Stomach (tissue), 9 donors: ENCODE results near the gene ZFAND6. TPM values are rescaled to one million over a fixed set of nuclear protein-coding genes. Genes with fewer than 3 reads are reported as not detected.

ENCODE experiments used
- DNase-seq, 2 donors: peaks; one replicate each; pipeline versions ENCODE4 v3.0.0 to v3.0.0-alpha.2; 2013 to 2019
- H3K27ac ChIP-seq, 5 donors: fragments of 200-600 bp in 4 of 5; sonication (generic) in 4 of 5; one replicate each; pipeline ENCODE4 v1.5.1; 2013 to 2019; ENCODE audit warnings: mild to moderate bottlenecking in 1 of 5, moderate library complexity in 1 of 5
- H3K27me3 ChIP-seq, 3 donors: fragments of 200-600 bp; sonication (generic); one replicate each; pipeline ENCODE4 v1.5.1; 2017 to 2019; ENCODE audit warnings: mixed run types in 1 of 3
- H3K36me3 ChIP-seq, 4 donors: fragments of 200-600 bp; sonication (generic); 1 replicate in 3 of 4; 2 replicates in 1 of 4; pipeline ENCODE4 v1.5.1; 2016 to 2019
- H3K4me1 ChIP-seq, 4 donors: fragments of 200-600 bp; sonication (generic); one replicate each; pipeline ENCODE4 v1.5.1; 2016 to 2019
- H3K4me3 ChIP-seq, 4 donors: fragments of 200-600 bp; sonication (generic) in 3 of 4; one replicate each; pipeline ENCODE4 v1.5.1; 2016 to 2019; ENCODE audit warnings: mild to moderate bottlenecking in 1 of 4
- H3K9me3 ChIP-seq, 4 donors: fragments of 200-600 bp; sonication (generic); one replicate each; pipeline ENCODE4 v1.5.1; 2016 to 2019
- CTCF ChIP-seq, 7 experiments: fragments of 450-650 bp in 4 of 7; fragments of 200-600 bp in 3 of 7; sonication (generic) in 3 of 7; IDR thresholded peaks; one replicate each; pipeline ENCODE4 v1.5.1; 2016 to 2019; ENCODE audit warnings: antibody characterized with exemption in 7 of 7, control low read depth in 2 of 7, mild to moderate bottlenecking in 1 of 7
- EP300 ChIP-seq: sonication (generic); formaldehyde crosslinking; IDR thresholded peaks from one replicate; pipeline ENCODE4 v1.6.1; 2017; ENCODE audit warnings: antibody characterized with exemption
- POLR2A ChIP-seq, 4 donors: fragments of 450-650 bp; IDR thresholded peaks; one replicate each; pipeline ENCODE4 v1.6.1; 2016; ENCODE audit warnings: antibody characterized with exemption in 4 of 4, control low read depth in 2 of 4, mild to moderate bottlenecking in 1 of 4, moderate library complexity in 1 of 4
- POLR2AphosphoS5 ChIP-seq, 3 donors: sonication (generic); formaldehyde crosslinking; IDR thresholded peaks; one replicate each; pipeline ENCODE4 v1.6.1; 2016; ENCODE audit warnings: antibody characterized with exemption in 3 of 3
- WGBS, 5 donors: extraction: QIAGEN DNeasy Blood & Tissue Kit in 3 of 5; methylation state at CpG; one replicate each; pipeline versions ENCODE4 v1.1.5 to v1.1.7; 2013 to 2018; 5-methylcytosine and 5-hydroxymethylcytosine counted together
- intact Hi-C: fragments of 100-400 bp; cut with DNase I; formaldehyde crosslinking; loops from one replicate; pipeline ENCODE4 v1.15.1; 2023; ENCODE audit warnings: low total_unique reads
- polyA plus RNA-seq, 3 donors: library from polyadenylated mRNA; stranded (reverse); fragments of 200-250 nt; gene quantifications; one replicate each; pipeline ENCODE4 v1.2.3, GENCODE V29; 2013
- total RNA-seq, 5 donors: library from RNA; depleted of rRNA; stranded (reverse); fragments of >200 nt; gene quantifications; one replicate each; pipeline versions ENCODE4 v1.1.0 to v1.2.3, GENCODE V29; 2014 to 2016
- donor health status: healthy with polysubstance abuse.
- donor health status: Bipolar disorder and iron deficiency.
- donor health status: healthy.

The ZFAND6 gene
- total and polyA plus RNA-seq, 8 donors = 12.2 to 271 (median 66.4) TPM

DNA sequence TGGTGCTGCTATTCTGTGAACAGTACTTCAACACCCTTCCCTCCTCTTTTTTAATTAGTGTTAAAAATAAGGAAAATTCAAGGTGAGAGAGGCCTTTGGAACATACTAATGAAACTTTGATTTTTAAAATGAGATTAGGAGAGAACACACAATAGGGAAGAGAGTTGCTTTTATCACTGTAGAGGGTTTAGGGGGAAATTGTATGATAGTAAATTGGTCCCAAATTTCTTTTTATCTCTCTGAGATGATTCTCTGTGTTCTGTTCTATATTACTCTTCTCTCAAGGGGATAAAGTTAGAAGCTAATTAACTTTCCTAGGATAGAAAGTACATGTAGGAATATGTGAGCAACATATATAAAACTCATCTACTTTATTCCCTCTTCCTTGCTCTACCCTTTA lies 40.8 kb downstream of the ZFAND6 start:
- H3K4me3 ChIP-seq = no peak overlapping the region
- no peak for DNase-seq
- H3K27ac ChIP-seq = no peak overlapping the region
- H3K36me3 ChIP-seq = peaks cover 0 to 6% (median 0%) of the 10 kb centered on the region in 4 donors
- no peaks in the 10 kb centered on the region for H3K27me3 ChIP-seq
- intact Hi-C loops = no loop called here
- H3K4me1 ChIP-seq = peaks cover 0 to 45% (median 25%) of the 10 kb centered on the region in 4 donors
- H3K9me3 ChIP-seq = no peaks in the 10 kb centered on the region
- TF ChIP-seq CTCF (IDR thresholded peaks at IDR 0.05) (no peak), EP300 (no peak), POLR2A (IDR thresholded peaks at IDR 0.05) (no peak), POLR2AphosphoS5 (IDR thresholded peaks at IDR 0.05) (no peak)

- 69 to 86% (median 84%) methylated on average over 3 of the region's 3 CpGs for WGBS, 5 donors
- H3K36me3 ChIP-seq = peaks cover 0 to 6% (median 0%) of the 10 kb centered on the region in 4 donors
- intact Hi-C loops = no loop called here
- no peak overlapping the region for H3K4me3 ChIP-seq
- H3K4me1 ChIP-seq = peaks cover 0 to 34% (median 16%) of the 10 kb centered on the region in 4 donors
- no peak overlapping the region for H3K27ac ChIP-seq
- H3K9me3 ChIP-seq = no peaks in the 10 kb centered on the region
- no peak for DNase-seq
- no peak for TF ChIP-seq POLR2AphosphoS5 (IDR thresholded peaks at IDR 0.05)
- TF ChIP-seq CTCF (IDR thresholded peaks at IDR 0.05) = no peak
- no peak for TF ChIP-seq POLR2A (IDR thresholded peaks at IDR 0.05)
- no peak for TF ChIP-seq EP300
- H3K27me3 ChIP-seq = no peaks in the 10 kb centered on the region
Observed at GRCh38 chr15:80105193-80105592, 45.7 kb downstream of the ZFAND6 start.

GRCh38 chr15:80105595-80105994 lies 46.1 kb downstream of the ZFAND6 start:
- no peak for DNase-seq
- Histone ChIP-seq H3K4me3 (no peak overlapping the region), H3K4me1 (peaks cover 0 to 34% (median 16%) of the 10 kb centered on the region in 4 donors), H3K36me3 (peaks cover 0 to 6% (median 0%) of the 10 kb centered on the region in 4 donors), H3K27ac (peak overlapping the region in 1 of 5 donors; percentile 4), H3K9me3 (no peaks in the 10 kb centered on the region), H3K27me3 (no peaks in the 10 kb centered on the region)
- TF ChIP-seq POLR2AphosphoS5 (IDR thresholded peaks at IDR 0.05) (no peak), EP300 (no peak), POLR2A (IDR thresholded peaks at IDR 0.05) (no peak), CTCF (IDR thresholded peaks at IDR 0.05) (no peak)
- WGBS, 5 donors = 41 to 64% (median 49%) methylated on average over 1 of the region's 1 CpG
- intact Hi-C loops = no loop called here

DNA sequence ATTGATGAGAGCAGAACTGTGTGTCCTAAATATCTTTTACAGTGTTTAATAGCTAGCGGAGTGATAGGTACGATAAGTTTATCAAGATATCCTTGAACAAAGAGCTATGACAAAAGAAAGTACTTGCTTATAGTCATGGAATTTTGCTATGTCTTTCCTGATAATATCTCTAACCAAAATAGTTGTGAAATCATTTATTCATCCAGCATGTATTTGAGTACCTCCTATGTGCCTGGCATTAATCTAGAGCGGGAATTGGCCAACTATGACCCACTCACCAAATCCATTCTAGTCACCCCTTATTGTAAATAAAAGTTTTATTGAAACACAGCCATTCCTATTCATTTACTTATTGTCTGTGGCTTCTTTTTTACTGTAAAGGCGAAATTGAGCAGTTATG lies 46.6 kb downstream of the ZFAND6 start:
- Histone ChIP-seq H3K9me3 (no peaks in the 10 kb centered on the region), H3K4me3 (no peak overlapping the region), H3K27me3 (no peaks in the 10 kb centered on the region), H3K36me3 (peaks cover 0 to 6% (median 0%) of the 10 kb centered on the region in 4 donors), H3K4me1 (peaks cover 0 to 34% (median 16%) of the 10 kb centered on the region in 4 donors), H3K27ac (peak overlapping the region in 1 of 5 donors; percentile 4)
- TF ChIP-seq POLR2A (IDR thresholded peaks at IDR 0.05) = no peak
- no peak for TF ChIP-seq EP300
- no peak for TF ChIP-seq CTCF (IDR thresholded peaks at IDR 0.05)
- no peak for TF ChIP-seq POLR2AphosphoS5 (IDR thresholded peaks at IDR 0.05)
- WGBS, 5 donors = 75 to 88% (median 80%) methylated on average over 4 of the region's 4 CpGs
- DNase-seq = no peak
- intact Hi-C loops = no loop called here
